IMR-90 (cell line): Measurements from ENCODE around the gene CYREN. TPM values are rescaled to one million over a fixed set of nuclear protein-coding genes. Genes with fewer than 3 reads are reported as not detected.

ENCODE experiments used
- ATAC-seq: fragments of 200-7000 bp; cut with Tn5 transposase; 2 replicates; pipeline ENCODE4 v1.9.1; 2020; ENCODE audit warnings: low read depth, mild to moderate bottlenecking, moderate library complexity
- BruUV-seq: library from RNA; stranded (reverse); fragments of 400-500 nt; replicated peaks from 2 replicates; lab custom pipeline; 2021; lab: Mats Ljungman, UMichigan
- CTCF ChIA-PET: fragments of 300-600 bp; formaldehyde crosslinking; extraction: SDS; loops from one replicate; lab custom pipeline; 2021; ENCODE audit warnings: antibody characterized with exemption; lab: Yijun Ruan, JAX
- POLR2A ChIA-PET: fragments of 300-600 bp; sonication (Branson Sonifier 250); formaldehyde crosslinking; loops from one replicate; lab custom pipeline; 2022; ENCODE audit warnings: antibody characterized with exemption; ENCODE audit not compliant: unreplicated experiment; lab: Charles Lee
- DNase-seq: peaks from one replicate; pipeline ENCODE4 v3.0.0; 2013
- H2AFZ ChIP-seq: replicated peaks from 2 replicates; pipeline ENCODE3; 2013; ENCODE audit warnings: low read length, mild to moderate bottlenecking; ENCODE audit not compliant: poor library complexity
- H2AK5ac ChIP-seq: 2 replicates; pipeline ENCODE4 v1.6.1; 2013; ENCODE audit warnings: low read depth, low read length, inconsistent platforms
- H2AK9ac ChIP-seq: replicated peaks from 2 replicates; pipeline ENCODE3; 2013; ENCODE audit warnings: mild to moderate bottlenecking, low read depth, low read length, moderate library complexity; ENCODE audit not compliant: poor library complexity
- H2BK120ac ChIP-seq: 2 replicates; pipeline ENCODE4 v1.6.1; 2013; ENCODE audit warnings: low read depth, low read length, inconsistent platforms
- H2BK15ac ChIP-seq: 3 replicates; pipeline ENCODE4 v1.6.1; 2013; ENCODE audit warnings: low read depth, low read length, inconsistent platforms
- H2BK20ac ChIP-seq: 2 replicates; pipeline ENCODE4 v1.6.1; 2013; ENCODE audit warnings: low read depth, mild to moderate bottlenecking, inconsistent platforms, low read length, moderate library complexity
- H2BK5ac ChIP-seq: 2 replicates; pipeline ENCODE4 v1.6.1; 2013; ENCODE audit warnings: mild to moderate bottlenecking, low read depth, low read length, inconsistent platforms; ENCODE audit not compliant: poor library complexity, severe bottlenecking
- H3K14ac ChIP-seq: replicated peaks from 2 replicates; pipeline ENCODE4 v1.6.1; 2013; ENCODE audit warnings: low read depth, low read length, inconsistent platforms
- H3K18ac ChIP-seq: 2 replicates; pipeline ENCODE4 v1.6.1; 2013; ENCODE audit warnings: low read depth, low read length, control low read depth
- H3K23ac ChIP-seq: 2 replicates; pipeline ENCODE4 v1.6.1; 2013; ENCODE audit warnings: low read depth, low read length, inconsistent platforms
- H3K27ac ChIP-seq: 2 replicates; pipeline ENCODE4 v1.5.1; 2013; ENCODE audit warnings: mild to moderate bottlenecking, control low read depth, low read length; ENCODE audit not compliant: insufficient read depth
- H3K27me3 ChIP-seq: 2 replicates; pipeline ENCODE4 v1.6.1; 2013; ENCODE audit warnings: low read length; ENCODE audit not compliant: control insufficient read depth, insufficient read depth
- H3K36me3 ChIP-seq: 2 replicates; pipeline ENCODE4 v1.6.1; 2013; ENCODE audit warnings: low read length, mixed read lengths; ENCODE audit not compliant: control insufficient read depth, insufficient read depth
- H3K4ac ChIP-seq: 2 replicates; pipeline ENCODE4 v1.6.1; 2013; ENCODE audit warnings: low read depth, low read length, inconsistent platforms
- H3K4me1 ChIP-seq: 2 replicates; pipeline ENCODE4 v1.6.1; 2013; ENCODE audit warnings: low read length, mixed read lengths; ENCODE audit not compliant: control insufficient read depth, insufficient read depth
- H3K4me2 ChIP-seq: 2 replicates; pipeline ENCODE4 v1.6.1; 2013; ENCODE audit warnings: low read depth, mild to moderate bottlenecking, control low read depth, low read length, moderate library complexity
- H3K4me3 ChIP-seq: 2 replicates; pipeline ENCODE4 v1.5.1; 2013; ENCODE audit warnings: low read depth, mild to moderate bottlenecking, control low read depth, low read length, moderate library complexity; ENCODE audit not compliant: insufficient read depth
- H3K56ac ChIP-seq: 2 replicates; pipeline ENCODE4 v1.6.1; 2013; ENCODE audit warnings: low read length, inconsistent platforms; ENCODE audit not compliant: insufficient read depth; ENCODE audit errors: extremely low read depth
- H3K79me1 ChIP-seq, 2 experiments: 2 replicates each; pipeline ENCODE4 v1.6.1; 2013; ENCODE audit warnings: low read length in 2 of 2, inconsistent platforms in 1 of 2, low read depth in 1 of 2
- H3K9ac ChIP-seq: 2 replicates; pipeline ENCODE4 v1.6.1; 2013; ENCODE audit warnings: low read depth, low read length, control low read depth
- H3K9me1 ChIP-seq: 2 replicates; pipeline ENCODE4 v1.6.1; 2013; ENCODE audit warnings: low read length, inconsistent platforms; ENCODE audit not compliant: insufficient read depth
- H3K9me3 ChIP-seq: 2 replicates; pipeline ENCODE4 v1.6.1; 2013; ENCODE audit warnings: low read length; ENCODE audit not compliant: control insufficient read depth, insufficient read depth
- H4K20me1 ChIP-seq: 2 replicates; pipeline ENCODE4 v1.6.1; 2013; ENCODE audit warnings: low read length, inconsistent platforms; ENCODE audit not compliant: insufficient read depth
- H4K5ac ChIP-seq: 2 replicates; pipeline ENCODE4 v1.6.1; 2013; ENCODE audit warnings: mild to moderate bottlenecking, low read depth, low read length, control low read depth
- H4K8ac ChIP-seq, 2 experiments: 2 replicates each; pipeline ENCODE4 v1.6.1; 2013; ENCODE audit warnings: low read depth in 2 of 2, low read length in 2 of 2, control low read depth in 1 of 2, inconsistent platforms in 1 of 2
- H4K91ac ChIP-seq: 2 replicates; pipeline ENCODE4 v1.6.1; 2013; ENCODE audit warnings: low read depth, low read length, inconsistent platforms; ENCODE audit not compliant: insufficient read depth
- FOS ChIP-seq: fragments of 150-350 bp; IDR thresholded peaks from 2 replicates; pipeline ENCODE4 v1.6.1; 2016; ENCODE audit warnings: low read depth, low read length
- MAFK ChIP-seq: IDR thresholded peaks from 2 replicates; pipeline ENCODE4 v1.6.1; 2012; ENCODE audit warnings: low read depth, low read length, improper control_type of control experiment
- RCOR1 ChIP-seq: IDR thresholded peaks from 2 replicates; pipeline ENCODE4 v1.6.1; 2012; ENCODE audit warnings: mild to moderate bottlenecking, low read length, improper control_type of control experiment; ENCODE audit not compliant: insufficient replicate concordance
- RFX5 ChIP-seq: IDR thresholded peaks from 2 replicates; pipeline ENCODE4 v1.8.0; 2012; ENCODE audit warnings: low read depth, mild to moderate bottlenecking, low read length, moderate library complexity
- WGBS, 2 experiments: methylation state at CpG; one replicate each; pipeline versions ENCODE4 v1.1.5 to v1.1.7; 2013; ENCODE audit warnings: missing lambda C conversion rate in 2 of 2; ENCODE audit not compliant: insufficient read length in 1 of 2; ENCODE audit errors: extremely low coverage in 2 of 2; 5-methylcytosine and 5-hydroxymethylcytosine counted together
- dilution Hi-C: fragments of 300-500 bp; cut with HindIII; formaldehyde crosslinking; loops from one replicate; pipeline ENCODE4 v1.14.3; 2018; ENCODE audit warnings: low sequenced_read_pairs; ENCODE audit not compliant: unreplicated experiment
- in situ Hi-C: fragments of 300-500 bp; cut with MboI; formaldehyde crosslinking; loops from 3 replicates; pipeline ENCODE4 v1.14.3; 2019; ENCODE audit warnings: low sequenced_read_pairs, inconsistent platforms, mixed read lengths
- intact Hi-C: fragments of 100-400 bp; cut with micrococcal nuclease; formaldehyde crosslinking; loops from 2 replicates; pipeline ENCODE4 v1.10.0; 2022
- polyA plus RNA-seq, 3 experiments: library from polyadenylated mRNA; depleted of rRNA; stranded (reverse); fragments of >200 nt; gene quantifications; 2 replicates each; pipeline ENCODE4 v1.2.3, GENCODE V29; 2012; ENCODE audit warnings: low replicate concordance in 1 of 3
- total RNA-seq: library from RNA; depleted of rRNA; stranded (reverse); fragments of >200 nt; gene quantifications from 2 replicates; pipeline ENCODE4 v1.2.3, GENCODE V29; 2012
- TF ChIP-seq, protein P1 (sequence below): fragments of 150-350 bp; IDR thresholded peaks from 2 replicates; pipeline ENCODE4 v1.6.1; 2017; ENCODE audit warnings: mild to moderate bottlenecking, antibody characterized with exemption, low read length, low read depth

CYREN gene
- total and polyA plus RNA-seq, 2 of the 4 experiments (the other 2 are of a cell fraction) = 26.5 to 29.2 TPM

DNA sequence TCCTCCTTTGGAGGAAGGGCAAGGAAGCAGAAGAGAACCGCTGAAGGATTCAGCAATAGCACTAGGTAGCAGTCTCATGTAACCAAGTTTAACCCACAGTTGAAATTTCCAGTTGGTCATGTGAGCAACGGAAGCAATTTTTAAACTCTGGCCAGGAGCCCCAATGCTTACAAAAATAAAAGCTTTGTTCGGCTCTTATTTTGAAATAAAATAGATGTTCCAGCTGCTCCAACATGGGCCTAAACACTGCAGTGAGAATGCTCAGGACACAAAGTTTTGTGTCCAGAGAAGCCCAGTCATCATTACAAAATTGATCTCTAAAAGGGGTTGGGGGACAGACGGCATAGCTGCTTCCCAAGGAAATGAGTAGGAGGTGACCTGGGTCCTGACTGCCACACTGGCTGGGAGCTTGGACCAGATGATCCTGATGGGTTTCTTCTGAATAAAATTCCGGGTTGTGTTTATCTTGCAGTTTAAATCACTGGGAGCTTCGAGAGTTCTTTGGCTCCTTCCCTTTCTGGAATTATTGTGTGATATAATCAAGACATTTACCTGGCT, 23.1 kb downstream of the CYREN start:
- WGBS, 2 experiments = 67% methylated on average over 1 of the region's 6 CpGs; no CpG with 5 or more reads in 1 of the 2 experiments
- Histone ChIP-seq H3K4me3 (peak overlapping the region; percentile 38), H3K23ac (peak overlapping the region; percentile 94; the same call in 1 of the 2 replicates), H3K9me1 (peaks cover 7% of the 10 kb centered on the region), H3K4ac (peak overlapping the region; percentile 86; the same call in 1 of the 2 replicates), H2BK20ac (peak overlapping the region; percentile 88), H2BK5ac (peak overlapping the region; percentile 74), H3K36me3 (no peaks in the 10 kb centered on the region), H4K5ac (peak overlapping the region; percentile 88), H3K18ac (peak overlapping the region; percentile 78), H4K8ac (peak overlapping the region; percentile 8 to 93; a peak in 3 of 4 replicates), H3K9me3 (no peaks in the 10 kb centered on the region), H3K4me1 (peaks cover 4% of the 10 kb centered on the region; the same call in 1 of the 2 replicates), H3K14ac (peak overlapping the region; percentile 49; the same call in 1 of the 2 replicates), H2BK15ac (no peak overlapping the region; the same call in 2 of the 3 replicates), H3K56ac (peak overlapping the region; percentile 46; the same call in 1 of the 2 replicates), H4K91ac (peak overlapping the region; percentile 48), H2BK120ac (peak overlapping the region; percentile 89), H2AK5ac (no peak overlapping the region), H3K27me3 (no peaks in the 10 kb centered on the region), H3K4me2 (peak overlapping the region; percentile 92), H3K9ac (peak overlapping the region; percentile 81), H2AFZ (peak overlapping the region; percentile 91), H2AK9ac (peak overlapping the region; percentile 45), H3K79me1 (no peaks in the 10 kb centered on the region; a peak in 1 of 4 replicates), H3K27ac (peak overlapping the region; percentile 88), H4K20me1 (no peaks in the 10 kb centered on the region)
- ChIA-PET POLR2A (interaction anchor here (1.2 kb wide), 1 partner anchor 161 kb away, joined by 3 read pairs; the partner anchor contains the start of gene AGBL3), CTCF (interaction anchor here (1.0 kb wide), 1 partner anchor 14 kb away, joined by 3 read pairs; no protein-coding TSS in a partner anchor)
- DNase-seq (peak; percentile 37), ATAC-seq (peak; percentile 64)
- no peak for TF ChIP-seq RCOR1
- no peak for TF ChIP-seq FOS
- TF ChIP-seq, protein P1, sequence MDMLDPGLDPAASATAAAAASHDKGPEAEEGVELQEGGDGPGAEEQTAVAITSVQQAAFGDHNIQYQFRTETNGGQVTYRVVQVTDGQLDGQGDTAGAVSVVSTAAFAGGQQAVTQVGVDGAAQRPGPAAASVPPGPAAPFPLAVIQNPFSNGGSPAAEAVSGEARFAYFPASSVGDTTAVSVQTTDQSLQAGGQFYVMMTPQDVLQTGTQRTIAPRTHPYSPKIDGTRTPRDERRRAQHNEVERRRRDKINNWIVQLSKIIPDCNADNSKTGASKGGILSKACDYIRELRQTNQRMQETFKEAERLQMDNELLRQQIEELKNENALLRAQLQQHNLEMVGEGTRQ = peak; percentile 43; the same call in 1 of the 2 replicates
- no peak for TF ChIP-seq RFX5
- TF ChIP-seq MAFK = no peak
- intact Hi-C loops = no loop called here
- in situ Hi-C loops = no loop called here
- dilution Hi-C loops = no loop called here
- no TSS peak for BruUV-seq
